GM23338 (cell line): ENCODE results near the gene WDR27. TPM values are rescaled to one million over a fixed set of nuclear protein-coding genes. Genes with fewer than 3 reads are reported as not detected.

Source experiments
- ATAC-seq: fragments of 200-7000 bp; cut with Tn5 transposase; 3 replicates; pipeline ENCODE4 v1.9.1; 2020
- DNase-seq: peaks from one replicate; pipeline ENCODE4 v3.0.0-alpha.2; 2015; ENCODE audit warnings: low spot score
- H2AFZ ChIP-seq: fragments of 200-600 bp; sonication (generic); 2 replicates; pipeline ENCODE4 v1.8.0; 2016; ENCODE audit warnings: antibody characterized with exemption, mild to moderate bottlenecking, moderate library complexity
- H3F3A ChIP-seq: fragments of 200-600 bp; sonication (generic); replicated peaks from 2 replicates; pipeline ENCODE4 v1.8.0; 2017; ENCODE audit warnings: antibody characterized with exemption, mixed run types, low read depth
- H3K27ac ChIP-seq: fragments of 200-600 bp; sonication (generic); 2 replicates; pipeline ENCODE4 v1.6.1; 2016; ENCODE audit warnings: low read depth
- H3K27me3 ChIP-seq: fragments of 200-600 bp; sonication (generic); 2 replicates; pipeline ENCODE4 v1.8.0; 2016; ENCODE audit warnings: mild to moderate bottlenecking, mixed run types, moderate library complexity; ENCODE audit not compliant: insufficient read depth
- H3K36me3 ChIP-seq: fragments of 200-600 bp; sonication (generic); 2 replicates; pipeline ENCODE4 v1.8.0; 2016; ENCODE audit warnings: mild to moderate bottlenecking; ENCODE audit not compliant: insufficient read depth
- H3K4me1 ChIP-seq: fragments of 200-600 bp; sonication (generic); 2 replicates; pipeline ENCODE4 v1.8.0; 2016; ENCODE audit warnings: mild to moderate bottlenecking, moderate library complexity; ENCODE audit not compliant: insufficient read depth
- H3K4me2 ChIP-seq: fragments of 200-600 bp; sonication (generic); 2 replicates; pipeline ENCODE4 v1.7.1; 2017; ENCODE audit warnings: mixed run types
- H3K4me3 ChIP-seq: fragments of 200-600 bp; sonication (generic); 2 replicates; pipeline ENCODE4 v1.6.1; 2016; ENCODE audit warnings: mixed run types
- H3K79me2 ChIP-seq: fragments of 200-600 bp; sonication (generic); replicated peaks from 2 replicates; pipeline ENCODE4 v1.8.0; 2017; ENCODE audit warnings: mild to moderate bottlenecking; ENCODE audit not compliant: insufficient read depth
- H3K9me2 ChIP-seq: fragments of 200-600 bp; sonication (generic); 2 replicates; pipeline ENCODE4 v1.8.0; 2017; ENCODE audit not compliant: insufficient read depth
- H4K20me1 ChIP-seq: fragments of 200-600 bp; sonication (generic); replicated peaks from 2 replicates; pipeline ENCODE4 v1.8.0; 2017; ENCODE audit warnings: mild to moderate bottlenecking; ENCODE audit not compliant: insufficient read depth
- H3K27ac Mint-ChIP-seq: 2 replicates; pipeline ENCODE4 v1.8.0; 2020; ENCODE audit warnings: inconsistent platforms, mild to moderate bottlenecking, moderate library complexity, mixed read lengths
- H3K27me3 Mint-ChIP-seq: 3 replicates; pipeline ENCODE4 v1.8.0; 2022; ENCODE audit warnings: low read depth, mild to moderate bottlenecking, moderate library complexity, mixed read lengths, inconsistent platforms; ENCODE audit not compliant: insufficient read depth, poor library complexity
- H3K36me3 Mint-ChIP-seq: 3 replicates; pipeline ENCODE4 v1.8.0; 2021; ENCODE audit warnings: low read depth, mild to moderate bottlenecking, inconsistent platforms, moderate library complexity, mixed read lengths
- H3K4me1 Mint-ChIP-seq: 3 replicates; pipeline ENCODE4 v1.8.0; 2020; ENCODE audit warnings: mild to moderate bottlenecking, inconsistent platforms, mixed read lengths
- H3K4me3 Mint-ChIP-seq: 3 replicates; pipeline ENCODE4 v1.8.0; 2021; ENCODE audit warnings: moderate library complexity, mild to moderate bottlenecking, inconsistent platforms, mixed read lengths
- H3K9me3 Mint-ChIP-seq: 3 replicates; pipeline ENCODE4 v1.8.0; 2020; ENCODE audit warnings: moderate library complexity, mild to moderate bottlenecking, inconsistent platforms, mixed read lengths
- CREB1 ChIP-seq: fragments of 250-450 bp; sonication (Bioruptor Pico); IDR thresholded peaks from 2 replicates; pipeline ENCODE4 v1.5.0; 2020; ENCODE audit warnings: low read depth, mild to moderate bottlenecking, moderate library complexity
- STAT1 ChIP-seq: IDR thresholded peaks from one replicate; pipeline ENCODE4 v1.6.1; 2016; ENCODE audit warnings: antibody characterized with exemption; ENCODE audit not compliant: unreplicated experiment
- polyA plus RNA-seq: library from polyadenylated mRNA; unstranded; fragments of >200 nt; fragmentation: Nextera tagmentation; extraction: Ambion mirVana; gene quantifications from 2 replicates; pipeline ENCODE4 v1.2.1, GENCODE V29; 2016
- total RNA-seq: library from RNA; depleted of rRNA; stranded (reverse); fragments of >200 nt; shearing (Covaris generic); gene quantifications from 2 replicates; pipeline ENCODE4 v1.2.3, GENCODE V29; 2014
- TF ChIP-seq, protein P1 (sequence below): IDR thresholded peaks from one replicate; pipeline ENCODE4 v1.6.1; 2018; ENCODE audit warnings: antibody characterized with exemption; ENCODE audit not compliant: unreplicated experiment
- TF ChIP-seq, protein P2 (sequence below): fragments of 250-450 bp; sonication (Bioruptor Pico); IDR thresholded peaks from 2 replicates; pipeline ENCODE4 v1.5.0; 2020; ENCODE audit warnings: mild to moderate bottlenecking, moderate library complexity
- TF ChIP-seq, protein P3 (sequence below), 2 experiments: fragments of 200-600 bp in 1 of 2; sonication (generic) in 1 of 2; conservative IDR thresholded peaks; 2 replicates each; pipeline versions ENCODE4 v1.5.1 to v1.6.1; 2016 to 2017; ENCODE audit warnings: antibody characterized with exemption in 2 of 2, low read depth in 2 of 2, mild to moderate bottlenecking in 2 of 2, moderate library complexity in 1 of 2

Gene WDR27
- total and polyA plus RNA-seq, 2 experiments from 2014 or later, result 55.3 to 80.4 TPM

DNA sequence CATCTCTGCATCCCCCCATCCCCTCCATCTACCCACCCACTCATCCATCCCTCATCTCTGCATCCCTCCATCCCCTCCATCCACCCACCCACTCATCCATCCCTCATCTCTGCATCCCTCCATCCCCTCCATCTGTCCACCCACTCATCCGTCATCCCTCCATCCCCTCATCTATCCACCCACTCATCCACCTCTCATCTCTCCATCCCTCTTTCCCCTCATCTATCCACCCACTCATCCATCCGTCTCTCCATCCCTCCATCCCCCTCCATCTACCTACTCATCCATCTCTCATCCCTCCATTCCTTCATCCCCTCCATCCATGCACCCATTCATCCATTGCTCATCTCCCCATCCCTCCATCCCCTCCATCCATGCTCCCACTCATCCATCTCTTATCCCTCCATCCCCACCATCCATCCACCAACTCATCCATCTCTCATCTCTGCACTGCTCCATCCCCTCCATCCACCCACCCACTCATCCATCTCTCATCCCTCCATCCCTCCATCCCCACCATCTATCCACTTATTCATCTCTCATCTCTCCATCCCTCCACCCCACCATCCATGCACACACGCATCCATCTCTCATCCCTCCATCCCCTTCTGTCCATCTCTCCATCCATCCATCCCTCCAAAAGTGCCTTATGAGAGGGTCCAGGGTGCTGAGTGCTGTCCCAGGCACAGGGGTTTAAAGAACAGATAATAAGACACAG lies 51.4 kb downstream of the WDR27 start:
- H3K4me3 Mint-ChIP-seq, result no peak overlapping the region
- H2AFZ ChIP-seq, result no peak overlapping the region
- no peaks in the 10 kb centered on the region for H3F3A ChIP-seq
- H4K20me1 ChIP-seq, result no peaks in the 10 kb centered on the region; the same call in 1 of the 2 replicates
- no peaks in the 10 kb centered on the region for H3K79me2 ChIP-seq
- no peak overlapping the region for H3K27ac ChIP-seq
- TF ChIP-seq, protein P1, sequence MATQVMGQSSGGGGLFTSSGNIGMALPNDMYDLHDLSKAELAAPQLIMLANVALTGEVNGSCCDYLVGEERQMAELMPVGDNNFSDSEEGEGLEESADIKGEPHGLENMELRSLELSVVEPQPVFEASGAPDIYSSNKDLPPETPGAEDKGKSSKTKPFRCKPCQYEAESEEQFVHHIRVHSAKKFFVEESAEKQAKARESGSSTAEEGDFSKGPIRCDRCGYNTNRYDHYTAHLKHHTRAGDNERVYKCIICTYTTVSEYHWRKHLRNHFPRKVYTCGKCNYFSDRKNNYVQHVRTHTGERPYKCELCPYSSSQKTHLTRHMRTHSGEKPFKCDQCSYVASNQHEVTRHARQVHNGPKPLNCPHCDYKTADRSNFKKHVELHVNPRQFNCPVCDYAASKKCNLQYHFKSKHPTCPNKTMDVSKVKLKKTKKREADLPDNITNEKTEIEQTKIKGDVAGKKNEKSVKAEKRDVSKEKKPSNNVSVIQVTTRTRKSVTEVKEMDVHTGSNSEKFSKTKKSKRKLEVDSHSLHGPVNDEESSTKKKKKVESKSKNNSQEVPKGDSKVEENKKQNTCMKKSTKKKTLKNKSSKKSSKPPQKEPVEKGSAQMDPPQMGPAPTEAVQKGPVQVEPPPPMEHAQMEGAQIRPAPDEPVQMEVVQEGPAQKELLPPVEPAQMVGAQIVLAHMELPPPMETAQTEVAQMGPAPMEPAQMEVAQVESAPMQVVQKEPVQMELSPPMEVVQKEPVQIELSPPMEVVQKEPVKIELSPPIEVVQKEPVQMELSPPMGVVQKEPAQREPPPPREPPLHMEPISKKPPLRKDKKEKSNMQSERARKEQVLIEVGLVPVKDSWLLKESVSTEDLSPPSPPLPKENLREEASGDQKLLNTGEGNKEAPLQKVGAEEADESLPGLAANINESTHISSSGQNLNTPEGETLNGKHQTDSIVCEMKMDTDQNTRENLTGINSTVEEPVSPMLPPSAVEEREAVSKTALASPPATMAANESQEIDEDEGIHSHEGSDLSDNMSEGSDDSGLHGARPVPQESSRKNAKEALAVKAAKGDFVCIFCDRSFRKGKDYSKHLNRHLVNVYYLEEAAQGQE, result no peak
- TF ChIP-seq, protein P2, sequence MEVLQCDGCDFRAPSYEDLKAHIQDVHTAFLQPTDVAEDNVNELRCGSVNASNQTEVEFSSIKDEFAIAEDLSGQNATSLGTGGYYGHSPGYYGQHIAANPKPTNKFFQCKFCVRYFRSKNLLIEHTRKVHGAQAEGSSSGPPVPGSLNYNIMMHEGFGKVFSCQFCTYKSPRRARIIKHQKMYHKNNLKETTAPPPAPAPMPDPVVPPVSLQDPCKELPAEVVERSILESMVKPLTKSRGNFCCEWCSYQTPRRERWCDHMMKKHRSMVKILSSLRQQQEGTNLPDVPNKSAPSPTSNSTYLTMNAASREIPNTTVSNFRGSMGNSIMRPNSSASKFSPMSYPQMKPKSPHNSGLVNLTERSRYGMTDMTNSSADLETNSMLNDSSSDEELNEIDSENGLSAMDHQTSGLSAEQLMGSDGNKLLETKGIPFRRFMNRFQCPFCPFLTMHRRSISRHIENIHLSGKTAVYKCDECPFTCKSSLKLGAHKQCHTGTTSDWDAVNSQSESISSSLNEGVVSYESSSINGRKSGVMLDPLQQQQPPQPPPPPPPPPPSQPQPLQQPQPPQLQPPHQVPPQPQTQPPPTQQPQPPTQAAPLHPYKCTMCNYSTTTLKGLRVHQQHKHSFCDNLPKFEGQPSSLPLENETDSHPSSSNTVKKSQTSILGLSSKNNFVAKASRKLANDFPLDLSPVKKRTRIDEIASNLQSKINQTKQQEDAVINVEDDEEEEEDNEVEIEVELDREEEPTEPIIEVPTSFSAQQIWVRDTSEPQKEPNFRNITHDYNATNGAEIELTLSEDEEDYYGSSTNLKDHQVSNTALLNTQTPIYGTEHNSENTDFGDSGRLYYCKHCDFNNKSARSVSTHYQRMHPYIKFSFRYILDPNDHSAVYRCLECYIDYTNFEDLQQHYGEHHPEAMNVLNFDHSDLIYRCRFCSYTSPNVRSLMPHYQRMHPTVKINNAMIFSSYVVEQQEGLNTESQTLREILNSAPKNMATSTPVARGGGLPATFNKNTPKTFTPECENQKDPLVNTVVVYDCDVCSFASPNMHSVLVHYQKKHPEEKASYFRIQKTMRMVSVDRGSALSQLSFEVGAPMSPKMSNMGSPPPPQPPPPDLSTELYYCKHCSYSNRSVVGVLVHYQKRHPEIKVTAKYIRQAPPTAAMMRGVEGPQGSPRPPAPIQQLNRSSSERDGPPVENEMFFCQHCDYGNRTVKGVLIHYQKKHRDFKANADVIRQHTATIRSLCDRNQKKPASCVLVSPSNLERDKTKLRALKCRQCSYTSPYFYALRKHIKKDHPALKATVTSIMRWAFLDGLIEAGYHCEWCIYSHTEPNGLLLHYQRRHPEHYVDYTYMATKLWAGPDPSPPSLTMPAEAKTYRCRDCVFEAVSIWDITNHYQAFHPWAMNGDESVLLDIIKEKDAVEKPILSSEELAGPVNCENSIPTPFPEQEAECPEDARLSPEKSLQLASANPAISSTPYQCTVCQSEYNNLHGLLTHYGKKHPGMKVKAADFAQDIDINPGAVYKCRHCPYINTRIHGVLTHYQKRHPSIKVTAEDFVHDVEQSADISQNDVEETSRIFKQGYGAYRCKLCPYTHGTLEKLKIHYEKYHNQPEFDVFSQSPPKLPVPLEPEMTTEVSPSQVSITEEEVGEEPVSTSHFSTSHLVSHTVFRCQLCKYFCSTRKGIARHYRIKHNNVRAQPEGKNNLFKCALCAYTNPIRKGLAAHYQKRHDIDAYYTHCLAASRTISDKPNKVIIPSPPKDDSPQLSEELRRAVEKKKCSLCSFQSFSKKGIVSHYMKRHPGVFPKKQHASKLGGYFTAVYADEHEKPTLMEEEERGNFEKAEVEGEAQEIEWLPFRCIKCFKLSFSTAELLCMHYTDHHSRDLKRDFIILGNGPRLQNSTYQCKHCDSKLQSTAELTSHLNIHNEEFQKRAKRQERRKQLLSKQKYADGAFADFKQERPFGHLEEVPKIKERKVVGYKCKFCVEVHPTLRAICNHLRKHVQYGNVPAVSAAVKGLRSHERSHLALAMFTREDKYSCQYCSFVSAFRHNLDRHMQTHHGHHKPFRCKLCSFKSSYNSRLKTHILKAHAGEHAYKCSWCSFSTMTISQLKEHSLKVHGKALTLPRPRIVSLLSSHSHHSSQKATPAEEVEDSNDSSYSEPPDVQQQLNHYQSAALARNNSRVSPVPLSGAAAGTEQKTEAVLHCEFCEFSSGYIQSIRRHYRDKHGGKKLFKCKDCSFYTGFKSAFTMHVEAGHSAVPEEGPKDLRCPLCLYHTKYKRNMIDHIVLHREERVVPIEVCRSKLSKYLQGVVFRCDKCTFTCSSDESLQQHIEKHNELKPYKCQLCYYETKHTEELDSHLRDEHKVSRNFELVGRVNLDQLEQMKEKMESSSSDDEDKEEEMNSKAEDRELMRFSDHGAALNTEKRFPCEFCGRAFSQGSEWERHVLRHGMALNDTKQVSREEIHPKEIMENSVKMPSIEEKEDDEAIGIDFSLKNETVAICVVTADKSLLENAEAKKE (CRISPR knock-in tag), result no peak
- TF ChIP-seq STAT1 (no peak), CREB1 (CRISPR knock-in tag) (no peak)
- TF ChIP-seq, protein P3, sequence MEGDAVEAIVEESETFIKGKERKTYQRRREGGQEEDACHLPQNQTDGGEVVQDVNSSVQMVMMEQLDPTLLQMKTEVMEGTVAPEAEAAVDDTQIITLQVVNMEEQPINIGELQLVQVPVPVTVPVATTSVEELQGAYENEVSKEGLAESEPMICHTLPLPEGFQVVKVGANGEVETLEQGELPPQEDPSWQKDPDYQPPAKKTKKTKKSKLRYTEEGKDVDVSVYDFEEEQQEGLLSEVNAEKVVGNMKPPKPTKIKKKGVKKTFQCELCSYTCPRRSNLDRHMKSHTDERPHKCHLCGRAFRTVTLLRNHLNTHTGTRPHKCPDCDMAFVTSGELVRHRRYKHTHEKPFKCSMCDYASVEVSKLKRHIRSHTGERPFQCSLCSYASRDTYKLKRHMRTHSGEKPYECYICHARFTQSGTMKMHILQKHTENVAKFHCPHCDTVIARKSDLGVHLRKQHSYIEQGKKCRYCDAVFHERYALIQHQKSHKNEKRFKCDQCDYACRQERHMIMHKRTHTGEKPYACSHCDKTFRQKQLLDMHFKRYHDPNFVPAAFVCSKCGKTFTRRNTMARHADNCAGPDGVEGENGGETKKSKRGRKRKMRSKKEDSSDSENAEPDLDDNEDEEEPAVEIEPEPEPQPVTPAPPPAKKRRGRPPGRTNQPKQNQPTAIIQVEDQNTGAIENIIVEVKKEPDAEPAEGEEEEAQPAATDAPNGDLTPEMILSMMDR (conservative IDR thresholded peaks at IDR 0.05; ENCODE audit: low read depth in 2 of 2), result no peak
- no peak overlapping the region for H3K4me3 ChIP-seq
- H3K36me3 Mint-ChIP-seq, result peaks cover 40% of the 10 kb centered on the region
- H3K27me3 ChIP-seq, result no peaks in the 10 kb centered on the region
- ATAC-seq, result no peak
- H3K27me3 Mint-ChIP-seq, result peaks cover 2% of the 10 kb centered on the region
- no peaks in the 10 kb centered on the region for H3K9me2 ChIP-seq
- no peak overlapping the region for H3K27ac Mint-ChIP-seq
- no peaks in the 10 kb centered on the region for H3K4me1 Mint-ChIP-seq
- H3K4me1 ChIP-seq, result 0 out of 2 replicates have a peak, but pooled peaks cover 2% of the 10 kb centered on the region
- DNase-seq, result no peak
- H3K36me3 ChIP-seq, result peaks cover 5% of the 10 kb centered on the region; the same call in 1 of the 2 replicates
- H3K4me2 ChIP-seq, result no peak overlapping the region
- H3K9me3 Mint-ChIP-seq, result peaks cover 14% of the 10 kb centered on the region
